Measurements from ENCODE around the gene SEC22A.

- TF ChIP-seq CTCF (IDR thresholded peaks at IDR 0.05) (no peak), ZFX (IDR thresholded peaks at IDR 0.05; ENCODE audit: borderline replicate concordance) (no peak)
Observed at GRCh38 chr3:123322866-123323265, 121.1 kb downstream of the SEC22A start.

Measured in 22Rv1 (cell line).